HFFc6 (cell line): Measurements from ENCODE around the gene ADH1B. TPM values are rescaled to one million over a fixed set of nuclear protein-coding genes. Genes with fewer than 3 reads are reported as not detected.
"Not testable (repeated sequence)": the region's sequence is repeated elsewhere in the genome, so short reads cannot be mapped to it uniquely, and the experiment has no call there.

Experiments used
- DNase-seq: peaks from one replicate; pipeline ENCODE4 v3.0.0-alpha.2; 2018
- H3K27ac Mint-ChIP-seq: 2 replicates; pipeline ENCODE4 v1.8.0; 2020; ENCODE audit warnings: mild to moderate bottlenecking, mixed read lengths
- H3K27me3 Mint-ChIP-seq: 2 replicates; pipeline ENCODE4 v1.8.0; 2021; ENCODE audit warnings: mild to moderate bottlenecking, moderate library complexity, mixed read lengths; ENCODE audit not compliant: insufficient read depth
- H3K36me3 Mint-ChIP-seq: 2 replicates; pipeline ENCODE4 v1.8.0; 2021; ENCODE audit warnings: low read depth, mixed read lengths
- H3K4me1 Mint-ChIP-seq: 2 replicates; pipeline ENCODE4 v1.8.0; 2020; ENCODE audit warnings: low read depth, mixed read lengths
- H3K4me3 Mint-ChIP-seq: 2 replicates; pipeline ENCODE4 v1.8.0; 2020; ENCODE audit warnings: mild to moderate bottlenecking, moderate library complexity, mixed read lengths
- H3K9me3 Mint-ChIP-seq: 2 replicates; pipeline ENCODE4 v1.8.0; 2020; ENCODE audit warnings: mild to moderate bottlenecking, mixed read lengths
- CTCF ChIP-seq: fragments of 200-600 bp; sonication (generic); IDR thresholded peaks from 2 replicates; pipeline ENCODE4 v1.5.0; 2021; ENCODE audit warnings: antibody characterized with exemption, mild to moderate bottlenecking
- total RNA-seq, 6 experiments: library from RNA; stranded (reverse); fragmentation: NEBNext Ultra II Directional; extraction: Animal tissue kit (Norgen Biotek cat#: 25700); gene quantifications; 2 replicates in 1 of 6; 3 replicates in 5 of 6; pipeline ENCODE4 v1.2.3, GENCODE V29; 2021

The ADH1B gene
- total RNA-seq, 6 experiments from 2014 or later, result not detected

GRCh38 chr4:99351487-99351886 lies 30.3 kb upstream of the ADH1B start:
- no peaks in the 10 kb centered on the region for H3K4me1 Mint-ChIP-seq
- TF ChIP-seq CTCF, result no peak
- peaks cover 10% of the 10 kb centered on the region; the same call in 1 of the 2 replicates for H3K9me3 Mint-ChIP-seq
- no peak overlapping the region for H3K4me3 Mint-ChIP-seq
- no peaks in the 10 kb centered on the region for H3K36me3 Mint-ChIP-seq
- DNase-seq, result no peak
- no peaks in the 10 kb centered on the region; the same call in 1 of the 2 replicates for H3K27me3 Mint-ChIP-seq
- no peak overlapping the region for H3K27ac Mint-ChIP-seq

GRCh38 chr4:99349338-99349737 lies 28.1 kb upstream of the ADH1B start:
- Mint-ChIP-seq H3K36me3 (no peaks in the 10 kb centered on the region), H3K4me1 (no peaks in the 10 kb centered on the region), H3K27me3 (no peaks in the 10 kb centered on the region; the same call in 1 of the 2 replicates), H3K4me3 (no peak overlapping the region), H3K9me3 (peaks cover 5% of the 10 kb centered on the region; the same call in 1 of the 2 replicates), H3K27ac (no peak overlapping the region)
- DNase-seq, result no peak
- no peak for TF ChIP-seq CTCF

GRCh38 chr4:99342624-99343023 lies 21.4 kb upstream of the ADH1B start:
- not testable (repeated sequence) for H3K27me3 Mint-ChIP-seq, H3K4me3 Mint-ChIP-seq, H3K9me3 Mint-ChIP-seq, DNase-seq, H3K36me3 Mint-ChIP-seq, H3K4me1 Mint-ChIP-seq, H3K27ac Mint-ChIP-seq

- Mint-ChIP-seq H3K4me3 (no peak overlapping the region), H3K36me3 (no peaks in the 10 kb centered on the region), H3K4me1 (no peaks in the 10 kb centered on the region), H3K9me3 (no peaks in the 10 kb centered on the region), H3K27me3 (no peaks in the 10 kb centered on the region; the same call in 1 of the 2 replicates), H3K27ac (no peak overlapping the region)
- TF ChIP-seq CTCF, result no peak
- DNase-seq, result no peak
These were observed 20.2 kb upstream of the ADH1B start for GRCh38 chr4:99341426-99341825.

- Mint-ChIP-seq H3K4me3 (no peak overlapping the region), H3K36me3 (no peaks in the 10 kb centered on the region), H3K27ac (no peak overlapping the region), H3K9me3 (no peaks in the 10 kb centered on the region), H3K4me1 (no peaks in the 10 kb centered on the region), H3K27me3 (no peaks in the 10 kb centered on the region)
- no peak for DNase-seq
- no peak for TF ChIP-seq CTCF
These were observed 18.0 kb upstream of the ADH1B start for GRCh38 chr4:99339172-99339571.

- no peaks in the 10 kb centered on the region for H3K36me3 Mint-ChIP-seq
- no peak for TF ChIP-seq CTCF
- H3K27me3 Mint-ChIP-seq, result no peaks in the 10 kb centered on the region
- no peaks in the 10 kb centered on the region for H3K4me1 Mint-ChIP-seq
- no peaks in the 10 kb centered on the region for H3K9me3 Mint-ChIP-seq
- H3K4me3 Mint-ChIP-seq, result no peak overlapping the region
- no peak for DNase-seq
- H3K27ac Mint-ChIP-seq, result no peak overlapping the region
These were observed 15.4 kb upstream of the ADH1B start for GRCh38 chr4:99336553-99336952.
